GM21423 (cell line): ENCODE results near the gene LHX1.

Source experiments
- ATAC-seq: cut with Tn5 transposase; IDR thresholded peaks from one replicate; pipeline ENCODE4 v1.9.1; 2021; ENCODE audit warnings: mild to moderate bottlenecking, moderate library complexity; ENCODE audit not compliant: unreplicated experiment

Gene LHX1

DNA sequence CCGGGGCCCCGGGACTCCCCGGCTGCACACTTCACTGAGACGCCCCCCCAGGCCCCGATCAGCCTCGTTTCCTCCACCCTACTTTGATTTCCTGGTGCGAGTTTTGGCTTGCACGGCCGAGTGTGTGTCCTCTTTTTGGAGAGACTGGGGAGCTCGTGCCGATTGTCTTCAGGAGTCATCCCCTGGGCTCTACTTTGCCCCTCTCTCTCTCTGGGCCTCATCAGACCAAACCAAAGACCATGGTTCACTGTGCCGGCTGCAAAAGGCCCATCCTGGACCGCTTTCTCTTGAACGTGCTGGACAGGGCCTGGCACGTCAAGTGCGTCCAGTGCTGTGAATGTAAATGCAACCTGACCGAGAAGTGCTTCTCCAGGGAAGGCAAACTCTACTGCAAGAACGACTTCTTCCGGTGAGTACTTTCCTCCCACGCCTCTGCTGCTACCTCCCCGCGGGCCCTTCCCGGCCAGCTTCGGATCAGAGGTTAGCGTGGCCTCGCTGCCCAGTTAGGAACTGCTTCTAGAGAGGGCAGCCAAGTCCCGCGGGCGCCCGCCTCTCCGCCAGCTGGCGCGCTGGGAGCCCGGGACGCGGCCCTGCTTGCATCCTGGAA is 787 bp downstream of the LHX1 start:
- ATAC-seq = no peak

- no peak for ATAC-seq
Observed at GRCh38 chr17:36938566-36939051, 1.3 kb downstream of the LHX1 start.

- ATAC-seq = no peak
Observed at GRCh38 chr17:36939052-36939801, 2.0 kb downstream of the LHX1 start.

DNA sequence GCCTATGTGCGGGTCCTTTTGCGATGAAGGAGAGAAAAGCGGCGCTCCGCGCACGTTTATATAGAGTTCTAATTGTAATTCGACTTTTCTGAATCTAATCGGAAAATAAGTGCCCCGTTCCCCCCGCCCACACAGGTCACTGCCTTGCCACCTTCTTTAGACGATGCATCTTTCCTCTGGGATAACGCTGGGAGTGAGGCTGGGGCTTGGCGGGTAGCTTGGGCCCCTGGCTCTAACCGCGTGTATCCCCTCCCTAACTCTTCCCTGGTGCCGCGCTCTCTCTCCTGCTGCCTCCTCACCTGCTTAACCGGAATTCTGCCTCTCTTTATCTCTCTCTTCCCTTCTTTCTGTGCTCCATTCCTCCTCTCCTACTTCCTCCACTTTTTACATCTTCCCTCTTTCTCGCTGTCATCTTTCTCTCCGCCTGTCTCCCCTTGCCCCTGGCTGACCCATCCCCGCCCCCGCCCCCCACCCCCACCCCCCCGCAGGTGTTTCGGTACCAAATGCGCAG is 2.6 kb downstream of the LHX1 start:
- ATAC-seq = no peak

DNA sequence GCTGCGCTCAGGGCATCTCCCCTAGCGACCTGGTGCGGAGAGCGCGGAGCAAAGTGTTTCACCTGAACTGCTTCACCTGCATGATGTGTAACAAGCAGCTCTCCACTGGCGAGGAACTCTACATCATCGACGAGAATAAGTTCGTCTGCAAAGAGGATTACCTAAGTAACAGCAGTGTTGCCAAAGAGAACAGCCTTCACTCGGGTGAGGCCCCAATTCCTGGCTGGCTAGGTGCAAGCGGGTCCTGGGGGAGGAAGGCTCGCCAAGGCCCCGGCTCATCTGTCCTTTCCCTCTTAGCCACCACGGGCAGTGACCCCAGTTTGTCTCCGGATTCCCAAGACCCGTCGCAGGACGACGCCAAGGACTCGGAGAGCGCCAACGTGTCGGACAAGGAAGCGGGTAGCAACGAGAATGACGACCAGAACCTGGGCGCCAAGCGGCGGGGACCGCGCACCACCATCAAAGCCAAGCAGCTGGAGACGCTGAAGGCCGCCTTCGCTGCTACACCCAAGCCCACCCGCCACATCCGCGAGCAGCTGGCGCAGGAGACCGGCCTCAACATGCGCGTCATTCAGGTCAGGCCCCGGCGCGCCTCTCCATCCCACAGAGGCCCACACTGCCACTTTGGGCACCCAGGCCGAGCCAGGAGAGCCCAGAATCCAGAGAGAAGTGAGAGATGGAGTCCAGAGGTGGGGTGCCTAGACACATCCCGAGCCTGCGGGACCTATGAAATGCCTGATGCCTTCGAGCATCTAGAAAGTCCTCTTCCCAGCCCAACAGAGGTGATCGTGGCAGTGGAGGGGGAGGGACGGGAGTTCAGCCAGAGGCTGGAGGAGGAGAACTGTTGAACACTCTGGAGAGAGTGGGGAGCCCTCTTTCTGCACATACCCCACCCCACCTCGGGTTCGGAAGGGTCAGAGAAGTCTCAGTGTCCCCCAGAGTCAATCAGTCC is 3.3 kb downstream of the LHX1 start:
- ATAC-seq = no peak

GRCh38 chr17:36941265-36942010 is 4.2 kb downstream of the LHX1 start:
- ATAC-seq = no peak

- no peak for ATAC-seq
Observed at GRCh38 chr17:36942019-36942599, 4.8 kb downstream of the LHX1 start.

DNA sequence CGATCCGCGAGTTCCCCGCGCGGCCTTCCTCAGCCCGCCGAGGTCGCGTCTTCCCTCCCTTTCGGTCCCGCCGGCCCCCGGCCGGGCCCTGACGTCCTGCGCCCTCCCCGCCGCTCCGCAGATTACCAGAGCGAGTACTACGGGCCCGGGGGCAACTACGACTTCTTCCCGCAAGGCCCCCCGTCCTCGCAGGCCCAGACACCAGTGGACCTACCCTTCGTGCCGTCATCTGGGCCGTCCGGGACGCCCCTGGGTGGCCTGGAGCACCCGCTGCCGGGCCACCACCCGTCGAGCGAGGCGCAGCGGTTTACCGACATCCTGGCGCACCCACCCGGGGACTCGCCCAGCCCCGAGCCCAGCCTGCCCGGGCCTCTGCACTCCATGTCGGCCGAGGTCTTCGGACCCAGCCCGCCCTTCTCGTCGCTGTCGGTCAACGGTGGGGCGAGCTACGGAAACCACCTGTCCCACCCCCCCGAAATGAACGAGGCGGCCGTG is 5.4 kb downstream of the LHX1 start:
- no peak for ATAC-seq

DNA sequence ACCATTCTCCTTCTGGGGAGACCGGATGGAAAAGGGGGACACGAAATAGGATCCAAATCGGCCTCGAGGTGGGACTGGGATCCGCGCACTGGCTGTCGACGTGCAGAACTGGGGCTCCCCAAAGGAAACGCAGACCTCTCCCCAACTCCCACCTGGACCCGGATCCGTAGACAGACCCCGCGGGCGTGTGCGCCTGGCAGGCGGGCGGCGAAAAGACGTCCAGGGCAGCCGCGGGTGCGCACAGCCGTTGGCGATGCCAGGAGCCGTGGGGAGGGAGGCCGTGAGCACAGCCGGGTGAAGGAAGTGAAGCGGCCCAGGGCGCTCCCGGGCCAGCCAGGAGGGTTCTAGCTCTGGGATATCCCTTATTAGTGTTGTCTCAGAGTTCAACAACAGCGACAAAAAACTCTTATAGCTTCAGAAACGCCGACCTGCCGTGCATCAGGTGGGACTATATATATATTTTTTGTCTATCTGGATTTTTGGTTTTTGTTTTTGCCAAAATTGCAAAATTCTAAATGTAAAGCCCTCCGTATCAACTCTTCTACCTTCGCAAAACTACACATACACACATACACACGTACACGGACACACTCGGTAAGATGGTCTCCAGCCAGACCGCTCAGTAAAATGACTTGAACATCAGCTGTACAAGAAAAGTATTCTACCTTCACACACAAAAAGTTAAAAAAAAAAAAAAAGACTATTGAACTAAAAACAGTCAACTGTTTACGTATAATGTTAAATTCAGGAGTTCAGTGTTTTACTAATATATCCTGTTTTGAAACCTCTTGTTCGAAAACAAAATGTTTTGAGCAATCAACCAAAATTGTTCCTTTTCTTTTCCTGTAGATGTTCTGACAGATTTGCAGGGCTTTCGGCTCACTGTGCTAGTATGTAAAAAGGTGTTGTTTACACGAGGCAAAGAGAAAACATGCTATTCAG is 6.2 kb downstream of the LHX1 start:
- no peak for ATAC-seq

DNA sequence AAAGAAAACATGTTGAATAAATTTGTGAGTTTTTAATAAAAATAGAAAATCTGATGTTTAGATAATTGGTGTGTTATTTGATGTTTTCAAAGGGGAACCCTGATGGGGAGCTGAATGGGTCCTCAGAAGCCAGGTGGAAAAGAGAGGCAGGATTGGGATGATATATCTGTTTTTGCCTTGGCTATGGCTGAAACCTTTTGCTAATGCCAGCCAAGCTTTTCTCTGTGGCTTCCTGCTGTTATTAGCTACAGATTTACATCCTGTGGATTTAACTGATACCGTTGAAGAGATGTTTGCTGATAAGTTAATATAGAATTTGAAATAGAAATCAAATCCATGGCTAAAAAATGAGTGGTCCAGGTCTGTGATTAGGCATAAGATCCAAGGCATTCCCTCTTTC is 7.3 kb downstream of the LHX1 start:
- ATAC-seq = no peak

DNA sequence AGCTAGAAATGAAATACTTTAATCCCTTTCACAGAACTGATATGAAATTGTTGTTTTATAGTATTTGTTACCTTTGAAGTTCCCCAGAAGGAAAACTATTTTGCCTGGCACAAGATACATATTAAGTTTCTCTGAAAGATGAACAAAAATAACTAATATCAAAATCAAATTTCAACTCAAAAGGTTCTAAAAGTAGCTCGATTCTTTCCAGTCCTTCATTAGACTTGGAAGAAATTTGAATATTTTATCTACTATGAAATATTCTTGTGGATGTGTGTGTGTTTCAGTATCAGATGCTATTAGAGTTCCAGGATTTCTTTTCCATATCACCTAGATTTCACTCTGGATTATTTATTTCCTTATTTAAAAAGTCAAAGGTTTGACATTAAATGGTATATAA is 7.9 kb downstream of the LHX1 start:
- ATAC-seq = no peak

GRCh38 chr17:36945959-36946725 is 8.9 kb downstream of the LHX1 start:
- ATAC-seq = no peak

GRCh38 chr17:36946726-36947091 is 9.4 kb downstream of the LHX1 start:
- no peak for ATAC-seq

DNA sequence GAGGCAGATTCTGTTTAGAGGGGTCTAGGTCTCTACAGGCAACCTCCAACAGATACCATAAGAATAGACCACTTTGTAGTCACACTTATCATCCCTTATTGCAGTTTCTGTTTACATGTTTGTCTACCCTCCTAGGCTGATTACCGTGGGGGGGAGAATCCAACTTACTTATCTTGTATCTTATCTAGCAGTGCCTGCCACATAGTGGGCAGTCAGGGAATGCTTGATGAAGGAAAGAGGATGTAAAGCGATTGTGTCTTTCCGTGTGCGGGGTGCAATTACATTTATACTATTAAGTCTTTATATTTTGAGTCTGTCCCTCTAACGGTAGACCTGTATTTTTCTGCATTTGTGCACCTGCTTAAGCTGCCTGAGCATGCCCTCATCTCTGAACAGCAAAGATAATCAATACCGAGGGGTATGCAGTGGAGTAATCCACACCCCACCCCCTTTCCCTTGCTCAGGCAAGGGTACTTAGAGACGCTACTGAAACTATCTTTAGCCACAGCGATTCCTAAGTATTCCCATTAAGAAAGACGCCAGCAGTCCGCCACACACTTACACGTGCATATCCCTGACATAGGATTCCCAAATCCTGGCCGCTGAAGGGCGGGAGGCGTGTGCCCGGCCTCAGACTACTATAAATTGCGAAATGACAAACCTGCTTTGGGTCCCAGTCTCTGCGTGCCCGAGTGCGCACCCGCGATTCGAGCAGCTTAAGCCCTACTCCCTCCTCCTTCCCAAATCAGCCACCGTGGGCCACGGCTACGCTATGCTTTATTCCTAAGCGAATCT is 10.8 kb downstream of the LHX1 start:
- ATAC-seq = peak; percentile 9

GRCh38 chr17:36948717-36949460 is 11.6 kb downstream of the LHX1 start, which contains the start of gene AATF:
TSS of gene AATF (plus strand) at chr17:36948954. CDS start at chr17:36949126, 172 bp downstream.
- ATAC-seq = peak; percentile 88

GRCh38 chr17:36949461-36949927 is 12.2 kb downstream of the LHX1 start:
- peak; percentile 6 for ATAC-seq
